Coronary artery (tissue), 2 donors: ENCODE data around the gene RIT2.

Source experiments
- DNase-seq: peaks from one replicate; pipeline ENCODE4 v3.0.0-alpha.2; 2017; ENCODE audit warnings: low spot score
- H3K27ac ChIP-seq, 2 donors: fragments of 200-600 bp; sonication (generic); one replicate each; pipeline ENCODE4 v1.5.1; 2016 to 2019
- H3K4me3 ChIP-seq: fragments of 200-600 bp; sonication (generic); 2 replicates; pipeline ENCODE4 v1.5.1; 2016; ENCODE audit warnings: mild to moderate bottlenecking, moderate library complexity
- CTCF ChIP-seq: fragments of 200-600 bp; sonication (generic); IDR thresholded peaks from one replicate; pipeline ENCODE4 v1.5.1; 2019; ENCODE audit warnings: antibody characterized with exemption

Gene RIT2

GRCh38 chr18:43122955-43123354, 7.5 kb upstream of the RIT2 start:
- H3K4me3 ChIP-seq, result no peak overlapping the region

GRCh38 chr18:43116699-43117294, 1.3 kb upstream of the RIT2 start:
- H3K27ac ChIP-seq, result no peak overlapping the region
- DNase-seq, result no peak
- TF ChIP-seq CTCF, result no peak

More at GRCh38 chr18:43122955-43123354, 7.5 kb upstream of the RIT2 start:
- H3K27ac ChIP-seq, result no peak overlapping the region
- TF ChIP-seq CTCF, result no peak
- DNase-seq, result no peak

GRCh38 chr18:43113220-43113895, 2.1 kb downstream of the RIT2 start:
- no peak overlapping the region for H3K4me3 ChIP-seq
- no peak for DNase-seq
- H3K27ac ChIP-seq, result no peak overlapping the region
- TF ChIP-seq CTCF, result no peak

More at GRCh38 chr18:43116699-43117294, 1.3 kb upstream of the RIT2 start:
- H3K4me3 ChIP-seq, result no peak overlapping the region

GRCh38 chr18:43108882-43109281, 6.6 kb downstream of the RIT2 start:
- H3K27ac ChIP-seq, result no peak overlapping the region
- TF ChIP-seq CTCF, result no peak
- no peak overlapping the region for H3K4me3 ChIP-seq
- DNase-seq, result no peak

- no peak for DNase-seq
- no peak for TF ChIP-seq CTCF
- Histone ChIP-seq H3K27ac (no peak overlapping the region), H3K4me3 (no peak overlapping the region)
Measured at GRCh38 chr18:43108469-43108868, 7.0 kb downstream of the RIT2 start.

GRCh38 chr18:43093646-43094045, 21.8 kb downstream of the RIT2 start:
- no peak for DNase-seq
- no peak overlapping the region for H3K4me3 ChIP-seq
- TF ChIP-seq CTCF, result no peak
- no peak overlapping the region for H3K27ac ChIP-seq

GRCh38 chr18:43092539-43092938, 22.9 kb downstream of the RIT2 start:
- no peak for TF ChIP-seq CTCF
- Histone ChIP-seq H3K4me3 (no peak overlapping the region), H3K27ac (no peak overlapping the region)
- no peak for DNase-seq
